B cell (primary cell): Measurements from ENCODE around the gene PXMP4. TPM values are rescaled to one million over a fixed set of nuclear protein-coding genes. Genes with fewer than 3 reads are reported as not detected.

Experiments
- ATAC-seq: fragments of 200-7000 bp; cut with Tn5 transposase; one replicate; pipeline ENCODE4 v1.10.0; 2021; ENCODE audit warnings: low read depth, mild to moderate bottlenecking, moderate number of reproducible peaks, moderate library complexity
- CTCF ChIA-PET: fragments of 350-600 bp; sonication (Branson Sonifier 250); formaldehyde crosslinking; loops from one replicate; lab custom pipeline; 2021; ENCODE audit warnings: antibody characterized with exemption, inconsistent platforms; lab: Charles Lee
- POLR2A ChIA-PET: fragments of 350-600 bp; sonication (Branson Sonifier 250); formaldehyde crosslinking; loops from one replicate; lab custom pipeline; 2021; ENCODE audit warnings: antibody characterized with exemption; lab: Charles Lee
- DNase-seq: peaks from one replicate; pipeline ENCODE4 v3.0.0; 2013
- H2AFZ ChIP-seq: 2 replicates; pipeline ENCODE4 v1.6.1; 2012; ENCODE audit warnings: mild to moderate bottlenecking, low read depth, low read length; ENCODE audit not compliant: insufficient read depth, poor library complexity, severe bottlenecking
- H3K27ac ChIP-seq, 2 donors: 1 replicate in 1 of 2; 2 replicates in 1 of 2; pipeline ENCODE4 v1.5.1; 2012 to 2013; ENCODE audit warnings: low read length in 2 of 2, mild to moderate bottlenecking in 2 of 2, moderate library complexity in 1 of 2
- H3K27me3 ChIP-seq, 4 experiments: fragments of 200-600 bp in 1 of 4; sonication (generic) in 1 of 4; replicated peaks in 1 of 4; 1 replicate in 2 of 4; 2 replicates in 2 of 4; pipeline versions ENCODE4 v1.6.1 to v1.7.0; 2013 to 2016; ENCODE audit warnings: low read length in 3 of 4, mild to moderate bottlenecking in 2 of 4, mixed read lengths in 1 of 4, moderate library complexity in 1 of 4; ENCODE audit not compliant: insufficient read depth in 4 of 4, control insufficient read depth in 3 of 4; ENCODE audit errors: control extremely low read depth in 1 of 4
- H3K36me3 ChIP-seq, 2 experiments: replicated peaks in 1 of 2; 1 replicate in 1 of 2; 2 replicates in 1 of 2; pipeline versions ENCODE4 v1.6.1 to v1.7.1; 2013; ENCODE audit warnings: low read length in 1 of 2; ENCODE audit not compliant: insufficient read depth in 2 of 2, control insufficient read depth in 1 of 2; ENCODE audit errors: control extremely low read depth in 1 of 2, extremely low read depth in 1 of 2
- H3K4me1 ChIP-seq, 2 donors: fragments of 200-600 bp in 1 of 2; sonication (generic) in 1 of 2; 1 replicate in 1 of 2; 2 replicates in 1 of 2; pipeline versions ENCODE4 v1.5.1 to v1.6.1; 2013 to 2017; ENCODE audit warnings: low read length in 2 of 2; ENCODE audit not compliant: control insufficient read depth in 2 of 2, insufficient read depth in 2 of 2
- H3K4me2 ChIP-seq: replicated peaks from 2 replicates; pipeline ENCODE3; 2012; ENCODE audit warnings: mild to moderate bottlenecking, low read depth, low read length; ENCODE audit not compliant: poor library complexity, severe bottlenecking
- H3K4me3 ChIP-seq, 5 experiments: fragments of 200-600 bp in 1 of 5; sonication (generic) in 1 of 5; 1 replicate in 3 of 5; 2 replicates in 2 of 5; pipeline versions ENCODE4 v1.5.1 to v1.7.0; 2011 to 2016; ENCODE audit warnings: low read length in 4 of 5, mild to moderate bottlenecking in 4 of 5, low read depth in 2 of 5, control low read depth in 1 of 5, moderate library complexity in 1 of 5; ENCODE audit not compliant: insufficient read depth in 1 of 5; ENCODE audit errors: control extremely low read depth in 1 of 5, extremely low read depth in 1 of 5
- H3K79me2 ChIP-seq: fragments of 200-600 bp; sonication (generic); one replicate; pipeline ENCODE4 v1.6.0; 2016; ENCODE audit warnings: low read length; ENCODE audit not compliant: control insufficient read depth, insufficient read depth
- H3K9ac ChIP-seq: fragments of 200-600 bp; sonication (generic); 2 replicates; pipeline ENCODE4 v1.6.1; 2017; ENCODE audit warnings: mild to moderate bottlenecking, low read length, moderate library complexity
- H3K9me3 ChIP-seq, 3 donors: one replicate each; pipeline versions ENCODE4 v1.6.1 to v1.7.1; 2013; ENCODE audit warnings: low read length in 2 of 3; ENCODE audit not compliant: control insufficient read depth in 2 of 3, insufficient read depth in 1 of 3; ENCODE audit errors: control extremely low read depth in 1 of 3
- H4K20me1 ChIP-seq: 2 replicates; pipeline ENCODE4 v1.6.0; 2012; ENCODE audit warnings: mild to moderate bottlenecking, low read length; ENCODE audit not compliant: insufficient read depth, control insufficient read depth, poor library complexity, severe bottlenecking
- H3K27ac Mint-ChIP-seq: one replicate; pipeline ENCODE4 v1.8.0; 2021; ENCODE audit warnings: mixed read lengths
- H3K27me3 Mint-ChIP-seq: one replicate; pipeline ENCODE4 v1.8.0; 2021; ENCODE audit warnings: mixed read lengths
- H3K4me1 Mint-ChIP-seq: one replicate; pipeline ENCODE4 v1.8.0; 2021; ENCODE audit warnings: mixed read lengths
- H3K4me3 Mint-ChIP-seq: one replicate; pipeline ENCODE4 v1.8.0; 2021; ENCODE audit warnings: mixed read lengths
- H3K9me3 Mint-ChIP-seq: one replicate; pipeline ENCODE4 v1.8.0; 2022; ENCODE audit warnings: mixed read lengths; ENCODE audit not compliant: insufficient read depth
- CTCF ChIP-seq: fragments of 200-600 bp; IDR thresholded peaks from one replicate; pipeline ENCODE4 v1.8.0; 2022; ENCODE audit warnings: antibody characterized with exemption, mild to moderate bottlenecking
- EZH2 ChIP-seq: IDR thresholded peaks from 2 replicates; pipeline ENCODE4 v1.6.1; 2012; ENCODE audit warnings: borderline replicate concordance, low read depth, mild to moderate bottlenecking, moderate library complexity, low read length; ENCODE audit not compliant: insufficient read depth, poor library complexity, severe bottlenecking
- WGBS: methylation state at CpG from one replicate; pipeline ENCODE4 v1.1.5; 2013; ENCODE audit warnings: missing lambda C conversion rate; ENCODE audit not compliant: insufficient coverage; 5-methylcytosine and 5-hydroxymethylcytosine counted together
- intact Hi-C: fragments of 100-400 bp; cut with micrococcal nuclease; formaldehyde crosslinking; loops from one replicate; pipeline ENCODE4 v1.10.0; 2022
- polyA plus RNA-seq: library from polyadenylated mRNA; depleted of rRNA; stranded (reverse); fragments of >200 nt; gene quantifications from 2 replicates; pipeline ENCODE4 v1.2.3, GENCODE V29; 2012
- total RNA-seq, 2 donors: library from RNA; stranded (reverse); fragments of 120-200 nt in 1 of 2; gene quantifications; 1 replicate in 1 of 2; 2 replicates in 1 of 2; pipeline versions ENCODE4 v1.2.3 to v1.2.4, GENCODE V29; 2013 to 2022

The PXMP4 gene
- total and polyA plus RNA-seq, 2 donors (not counting 1 experiment from before 2014, with no cell fraction given), result 5.0 to 6.6 TPM

- H3K27ac Mint-ChIP-seq, result no peak overlapping the region
- CTCF ChIA-PET, result interaction anchor here (0.6 to 5.4 kb wide), 4 partner anchors 7 to 206 kb away, joined by 3 to 53 read pairs (median 22); partner anchors contain the start of genes ACTL10 and C20orf144
These were observed 63.9 kb downstream of the PXMP4 start for GRCh38 chr20:33656010-33656782.

More at GRCh38 chr20:33656010-33656782, 63.9 kb downstream of the PXMP4 start:
- no peak for DNase-seq
- Histone ChIP-seq H3K27ac (no peak overlapping the region), H3K4me1 (peaks cover 0 to 9% of the 10 kb centered on the region in 2 donors), H2AFZ (no peak overlapping the region), H3K27me3 (no peaks in the 10 kb centered on the region), H4K20me1 (no peaks in the 10 kb centered on the region), H3K4me3 (no peak overlapping the region), H3K9me3 (no peaks in the 10 kb centered on the region), H3K4me2 (no peak overlapping the region), H3K9ac (no peak overlapping the region), H3K79me2 (no peaks in the 10 kb centered on the region), H3K36me3 (no peaks in the 10 kb centered on the region)
- Mint-ChIP-seq H3K4me3 (no peak overlapping the region), H3K27me3 (no peaks in the 10 kb centered on the region), H3K9me3 (no peaks in the 10 kb centered on the region), H3K4me1 (peaks cover 5% of the 10 kb centered on the region)
- intact Hi-C loops, result no loop called here
- WGBS, result 96% methylated on average over 10 of the region's 10 CpGs
- POLR2A ChIA-PET, result no interaction called here
- no peak for TF ChIP-seq CTCF
- TF ChIP-seq EZH2, result no peak
- no peak for ATAC-seq
